ENCODE results near the gene TMEM229B. TPM values are rescaled to one million over a fixed set of nuclear protein-coding genes. Genes with fewer than 3 reads are reported as not detected.

Gene TMEM229B
- total RNA-seq, 1 donor from 2014 or later = 9.8 TPM

GRCh38 chr14:67421356-67422224, 66.9 kb downstream of the TMEM229B start:
- TF ChIP-seq CTCF (IDR thresholded peaks at IDR 0.05) (no peak), POLR2A (IDR thresholded peaks at IDR 0.05) (no peak), POLR2AphosphoS5 (IDR thresholded peaks at IDR 0.05; ENCODE audit: insufficient read depth in 1 of 2, low read depth in 1 of 2) (no peak)
- no peak overlapping the region for H3K27ac ChIP-seq
- intact Hi-C loops (cut with DNase I) = loop anchor here (10.0 kb wide), 1 partner anchor 153 kb away; no protein-coding TSS in a partner anchor
- H3K36me3 ChIP-seq = no peaks in the 10 kb centered on the region
- no peak overlapping the region for H3K4me3 ChIP-seq
- H3K4me1 ChIP-seq = no peaks in the 10 kb centered on the region
- DNase-seq (ENCODE audit: extremely low spot score in 2 of 2) = no peak
- no peaks in the 10 kb centered on the region for H3K9me3 ChIP-seq
- no peaks in the 10 kb centered on the region for H3K27me3 ChIP-seq

Small RNAs within 50 kb of the gene (microRNA-seq; reads per million reads assigned to microRNA genes)
- gene MIR5694 (ENCODE audit: borderline number of aligned reads, borderline replicate concordance) = not detected

Small RNAs within 50 kb of the gene (small RNA-seq; reads per million reads assigned to genes)
- gene MIR5694 = not detected

Other genes starting within 250 kb of the TMEM229B start
- gene PALS1, start 247.3 kb downstream of the TMEM229B start, total RNA-seq = 20.6 TPM
- gene ATP6V1D, start 128.9 kb downstream of the TMEM229B start, total RNA-seq = 23.8 TPM
- 30.4 TPM for gene EIF2S1, start 128.4 kb downstream of the TMEM229B start, total RNA-seq
- 4.4 TPM for gene PLEK2, start 76.6 kb downstream of the TMEM229B start, total RNA-seq
- gene PLEKHH1, start 44.6 kb upstream of the TMEM229B start, total RNA-seq = 2.5 TPM
- gene PIGH, start 111.5 kb upstream of the TMEM229B start, total RNA-seq = 24.1 TPM
- 14.2 TPM for gene ARG2, start 131.2 kb upstream of the TMEM229B start, total RNA-seq
- gene VTI1B, start 185.9 kb upstream of the TMEM229B start, total RNA-seq = 62.1 TPM
- 44.0 TPM for gene RDH11, start 207.0 kb upstream of the TMEM229B start, total RNA-seq
- 15.0 TPM for gene RDH12, start 213.2 kb upstream of the TMEM229B start, total RNA-seq

All from vagina (tissue), 2 donors.